H1 (cell line): Measurements from ENCODE around the gene MRGPRE. TPM values are rescaled to one million over a fixed set of nuclear protein-coding genes. Genes with fewer than 3 reads are reported as not detected.

Experiments used
- CTCF ChIA-PET: fragments of 300-600 bp; sonication (Branson Sonifier 250); formaldehyde crosslinking; loops from one replicate; lab custom pipeline; 2021; ENCODE audit not compliant: partially characterized antibody; lab: Charles Lee
- POLR2A ChIA-PET: fragments of 300-600 bp; sonication (Branson Sonifier 250); formaldehyde crosslinking; loops from one replicate; lab custom pipeline; 2021; ENCODE audit warnings: inconsistent platforms; ENCODE audit not compliant: partially characterized antibody; lab: Charles Lee
- DNase-seq, 2 experiments: peaks; one replicate each; pipeline versions ENCODE4 v3.0.0 to v3.0.0-alpha.2; 2010 to 2022; ENCODE audit warnings: low spot score in 2 of 2, low read depth in 1 of 2, mixed read lengths in 1 of 2
- FAIRE-seq: peaks from 2 replicates; lab custom pipeline; 2011; peaks lifted over from hg19 to GRCh38; lab: Jason Lieb, UNC
- H2AFZ ChIP-seq: 2 replicates; pipeline ENCODE4 v1.8.1; 2012; ENCODE audit warnings: low read length, inconsistent platforms
- H2AK5ac ChIP-seq: 2 replicates; pipeline ENCODE4 v1.6.1; 2013; ENCODE audit warnings: low read depth, low read length
- H2BK120ac ChIP-seq: replicated peaks from 2 replicates; pipeline ENCODE3; 2013; ENCODE audit warnings: low read depth, low read length, inconsistent platforms
- H2BK12ac ChIP-seq: 2 replicates; pipeline ENCODE4 v1.6.1; 2013; ENCODE audit warnings: low read depth, low read length
- H2BK15ac ChIP-seq: 2 replicates; pipeline ENCODE4 v1.6.1; 2013; ENCODE audit warnings: low read length
- H2BK20ac ChIP-seq: 2 replicates; pipeline ENCODE4 v1.6.1; 2013; ENCODE audit warnings: low read length
- H2BK5ac ChIP-seq: 2 replicates; pipeline ENCODE4 v1.6.1; 2013; ENCODE audit warnings: low read depth, low read length
- H3K14ac ChIP-seq: 2 replicates; pipeline ENCODE4 v1.6.1; 2013; ENCODE audit warnings: inconsistent platforms; ENCODE audit not compliant: insufficient read length
- H3K18ac ChIP-seq: 2 replicates; pipeline ENCODE4 v1.6.1; 2013; ENCODE audit warnings: low read length; ENCODE audit errors: extremely low read depth
- H3K23ac ChIP-seq: 2 replicates; pipeline ENCODE4 v1.6.1; 2013; ENCODE audit warnings: inconsistent platforms; ENCODE audit not compliant: insufficient read length
- H3K23me2 ChIP-seq: 2 replicates; pipeline ENCODE4 v1.6.1; 2013; ENCODE audit warnings: low read depth, low read length
- H3K27ac ChIP-seq: 2 replicates; pipeline ENCODE4 v1.6.1; 2011; ENCODE audit warnings: low read depth, low read length, inconsistent platforms
- H3K27me3 ChIP-seq, 4 experiments: replicated peaks in 1 of 4; 1 replicate in 1 of 4; 2 replicates in 3 of 4; pipeline versions ENCODE4 v1.6.1 to v1.8.1; 2011 to 2013; ENCODE audit warnings: low read length in 3 of 4, mild to moderate bottlenecking in 3 of 4, inconsistent platforms in 2 of 4, mixed read lengths in 2 of 4, moderate library complexity in 1 of 4; ENCODE audit not compliant: control insufficient read depth in 3 of 4, insufficient read depth in 3 of 4; ENCODE audit errors: extremely low read depth in 1 of 4
- H3K36me3 ChIP-seq, 4 experiments: 2 replicates each; pipeline versions ENCODE4 v1.6.1 to v1.8.1; 2011 to 2013; ENCODE audit warnings: mild to moderate bottlenecking in 4 of 4, low read length in 3 of 4, moderate library complexity in 2 of 4, control low read depth in 1 of 4, inconsistent platforms in 1 of 4; ENCODE audit not compliant: insufficient read depth in 4 of 4, control insufficient read depth in 2 of 4
- H3K4ac ChIP-seq: replicated peaks from 2 replicates; pipeline ENCODE3; 2013; ENCODE audit warnings: low read length, low read depth, mixed read lengths, inconsistent platforms; ENCODE audit not compliant: insufficient read length
- H3K4me1 ChIP-seq, 4 experiments: replicated peaks in 1 of 4; 1 replicate in 1 of 4; 2 replicates in 3 of 4; pipeline versions ENCODE4 v1.6.1 to v1.8.1; 2011 to 2013; ENCODE audit warnings: low read length in 3 of 4, inconsistent platforms in 2 of 4, mixed read lengths in 1 of 4; ENCODE audit not compliant: insufficient read depth in 4 of 4, control insufficient read depth in 3 of 4
- H3K4me2 ChIP-seq, 2 experiments: 2 replicates each; pipeline versions ENCODE4 v1.6.1 to v1.8.1; 2011 to 2013; ENCODE audit warnings: low read depth in 2 of 2, low read length in 2 of 2, control low read depth in 1 of 2, inconsistent platforms in 1 of 2, mild to moderate bottlenecking in 1 of 2; ENCODE audit not compliant: insufficient read depth in 1 of 2
- H3K4me3 ChIP-seq, 4 experiments: fragments of 200-600, 300-600 bp in 1 of 4; sonication (generic), shearing (Covaris generic), sonication (Bioruptor Twin) in 1 of 4; 2 replicates each; pipeline versions ENCODE4 v1.5.1 to v1.8.1; 2011 to 2016; ENCODE audit warnings: low read length in 4 of 4, low read depth in 3 of 4, control low read depth in 2 of 4, inconsistent platforms in 2 of 4, mild to moderate bottlenecking in 2 of 4, mixed read lengths in 1 of 4, moderate library complexity in 1 of 4; ENCODE audit not compliant: insufficient read depth in 2 of 4; ENCODE audit errors: extremely low read depth in 1 of 4
- H3K56ac ChIP-seq: replicated peaks from 2 replicates; pipeline ENCODE3; 2013; ENCODE audit warnings: low read depth, mild to moderate bottlenecking, mixed read lengths, low read length, inconsistent platforms; ENCODE audit not compliant: insufficient read length
- H3K79me1 ChIP-seq: 2 replicates; pipeline ENCODE4 v1.6.1; 2013; ENCODE audit warnings: low read depth, low read length, control low read depth
- H3K79me2 ChIP-seq, 2 experiments: 2 replicates each; pipeline versions ENCODE4 v1.6.1 to v1.8.1; 2012 to 2013; ENCODE audit warnings: low read length in 2 of 2, mild to moderate bottlenecking in 2 of 2, inconsistent platforms in 1 of 2; ENCODE audit not compliant: insufficient read depth in 2 of 2, control insufficient read depth in 1 of 2
- H3K9ac ChIP-seq, 4 experiments: replicated peaks in 1 of 4; 1 replicate in 1 of 4; 2 replicates in 3 of 4; pipeline versions ENCODE4 v1.6.1 to v1.8.1; 2011 to 2013; ENCODE audit warnings: low read depth in 3 of 4, low read length in 3 of 4, control low read depth in 2 of 4, mild to moderate bottlenecking in 2 of 4, moderate library complexity in 2 of 4, inconsistent platforms in 1 of 4; ENCODE audit errors: extremely low read depth in 1 of 4
- H3K9me3 ChIP-seq, 2 experiments: 2 replicates each; pipeline versions ENCODE4 v1.6.1 to v1.8.1; 2012 to 2013; ENCODE audit warnings: mild to moderate bottlenecking in 2 of 2, moderate library complexity in 2 of 2, control low read depth in 1 of 2, inconsistent platforms in 1 of 2, low read depth in 1 of 2, low read length in 1 of 2, mixed read lengths in 1 of 2; ENCODE audit not compliant: insufficient read depth in 2 of 2
- H4K20me1 ChIP-seq, 2 experiments: replicated peaks in 1 of 2; 2 replicates each; pipeline versions ENCODE3 to v1.8.1; 2011 to 2013; ENCODE audit warnings: inconsistent platforms in 2 of 2, low read length in 2 of 2, mild to moderate bottlenecking in 1 of 2; ENCODE audit not compliant: insufficient read depth in 2 of 2, control insufficient read depth in 1 of 2
- H4K5ac ChIP-seq: 2 replicates; pipeline ENCODE4 v1.6.1; 2013; ENCODE audit warnings: low read length, low read depth, mixed read lengths, inconsistent platforms; ENCODE audit not compliant: insufficient read length
- H4K8ac ChIP-seq: 2 replicates; pipeline ENCODE4 v1.8.0; 2013; ENCODE audit warnings: mild to moderate bottlenecking, moderate library complexity, low read length, inconsistent platforms; ENCODE audit not compliant: insufficient read depth; ENCODE audit errors: extremely low read depth
- H4K91ac ChIP-seq: replicated peaks from 2 replicates; pipeline ENCODE3; 2013; ENCODE audit warnings: low read length, mixed read lengths, inconsistent platforms; ENCODE audit not compliant: insufficient read length
- KDM1A ChIP-seq: fragments of 200-600, 300-600 bp; sonication (generic); IDR thresholded peaks from 2 replicates; pipeline ENCODE4 v1.7.1; 2016; ENCODE audit warnings: mild to moderate bottlenecking, low read length, borderline replicate concordance
- YY1 ChIP-seq: IDR thresholded peaks from 2 replicates; pipeline ENCODE4 v1.6.1; 2011; ENCODE audit warnings: low read depth, mild to moderate bottlenecking, low read length
- WGBS, 2 experiments: shearing (Covaris generic) in 1 of 2; methylation state at CpG; one replicate each; pipeline versions ENCODE4 v1.1.6 to v1.1.7; 2013 to 2015; ENCODE audit warnings: low lambda C conversion rate in 2 of 2, mixed read lengths in 2 of 2, inconsistent platforms in 1 of 2, low coverage in 1 of 2, missing lambda C conversion rate in 1 of 2; ENCODE audit not compliant: insufficient replicate concordance in 2 of 2, insufficient coverage in 1 of 2, insufficient read length in 1 of 2; ENCODE audit errors: extremely low coverage in 1 of 2, missing lambda C conversion rate in 1 of 2; 5-methylcytosine and 5-hydroxymethylcytosine counted together
- polyA plus RNA-seq, 7 experiments: library from polyadenylated mRNA; depleted of rRNA in 3 of 7; stranded (reverse) in 5 of 7; unstranded in 2 of 7; fragments of >200 nt in 5 of 7; fragments of 200-250 nt in 2 of 7; gene quantifications; 1 replicate in 5 of 7; 2 replicates in 1 of 7; 4 replicates in 1 of 7; pipeline versions ENCODE4 v1.2.1 to v1.2.3, GENCODE V29; 2011 to 2013; ENCODE audit warnings: missing spikeins in 2 of 7, mixed read lengths in 2 of 7
- total RNA-seq: library from RNA; stranded (reverse); fragmentation: NEBNext Ultra II Directional; extraction: Animal tissue kit (Norgen Biotek cat#: 25700); gene quantifications from 2 replicates; pipeline ENCODE4 v1.2.1, GENCODE V29; 2021

MRGPRE gene
- total and polyA plus RNA-seq, 2 of the 8 experiments (the other 6 are each of a cell fraction or from before 2014, with no cell fraction given), result not detected

DNA sequence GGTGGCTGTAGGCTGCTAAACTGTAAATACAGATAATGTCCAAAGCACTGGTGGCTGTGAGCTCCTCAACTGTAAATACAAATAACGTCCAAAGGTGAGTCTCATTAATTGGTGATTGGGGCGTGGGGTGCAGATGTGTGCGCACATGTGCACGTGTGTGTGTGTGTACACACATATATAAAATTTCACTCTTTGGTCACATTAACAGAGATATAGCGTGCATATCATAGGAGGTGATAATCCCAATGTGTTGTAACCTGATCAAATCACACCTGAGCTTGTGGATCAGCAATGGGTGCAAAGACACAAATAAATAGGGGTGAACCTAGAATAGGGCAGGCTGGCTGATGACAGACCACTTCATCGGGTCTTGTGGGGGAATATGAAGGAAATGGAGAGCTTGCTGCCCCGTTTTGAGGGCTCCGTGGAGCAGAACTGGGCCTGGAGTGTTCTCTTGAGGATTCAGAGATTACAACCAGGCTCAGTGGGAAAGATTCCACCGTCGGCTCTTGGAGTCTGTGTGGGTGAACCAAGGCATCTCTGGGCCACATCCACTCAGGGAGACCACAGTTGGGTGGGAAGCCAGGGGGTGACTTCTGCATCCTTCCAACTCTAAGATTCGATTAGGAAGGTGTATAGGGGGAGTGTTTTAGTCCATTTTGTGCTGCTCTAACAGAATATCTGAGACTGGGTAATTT is 42.2 kb downstream of the MRGPRE start:
- no peaks in the 10 kb centered on the region for H3K79me2 ChIP-seq
- peaks cover 5 to 23% (median 11%) of the 10 kb centered on the region in 4 experiments for H3K4me1 ChIP-seq
- H2BK15ac ChIP-seq, result peak overlapping the region; percentile 98; the same call in 1 of the 2 replicates
- H4K8ac ChIP-seq, result no peak overlapping the region
- H3K9ac ChIP-seq, result no peak overlapping the region
- FAIRE-seq (no peak), DNase-seq (peak in 1 of 2 experiments; percentile 35)
- no peaks in the 10 kb centered on the region for H3K27me3 ChIP-seq
- no peak overlapping the region for H3K56ac ChIP-seq
- H2BK20ac ChIP-seq, result peak overlapping the region; percentile 74
- WGBS, 2 experiments, result 88% methylated on average over 11 of the region's 11 CpGs; no CpG with 5 or more reads in 1 of the 2 experiments
- ChIA-PET CTCF (interaction anchor here (1.0 to 1.8 kb wide), 8 partner anchors 12 to 99 kb away, joined by 3 to 6 read pairs (median 4); no protein-coding TSS in a partner anchor), POLR2A (interaction anchor here (1.0 to 1.8 kb wide), 2 partner anchors 9 to 12 kb away, joined by 3 to 6 read pairs; no protein-coding TSS in a partner anchor)
- H3K23me2 ChIP-seq, result peaks cover 3% of the 10 kb centered on the region
- peak overlapping the region in 2 of 4 experiments; percentile 17 to 43; a peak in 1 of 8 replicates for H3K4me3 ChIP-seq
- peak overlapping the region; percentile 80 for H3K18ac ChIP-seq
- H4K5ac ChIP-seq, result peak overlapping the region; percentile 87
- no peaks in the 10 kb centered on the region for H3K36me3 ChIP-seq
- H3K23ac ChIP-seq, result no peak overlapping the region
- no peak overlapping the region for H3K14ac ChIP-seq
- 0 out of 4 replicates have a peak, but pooled peaks cover 0 to 2% of the 10 kb centered on the region in 2 experiments for H3K9me3 ChIP-seq
- peak overlapping the region; percentile 78; the same call in 1 of the 2 replicates for H2BK12ac ChIP-seq
- peak overlapping the region; percentile 11 for H3K4ac ChIP-seq
- H2BK120ac ChIP-seq, result peak overlapping the region; percentile 47
- TF ChIP-seq YY1, result no peak
- peak; percentile 96 for TF ChIP-seq KDM1A
- peak overlapping the region; percentile 96; the same call in 1 of the 2 replicates for H2BK5ac ChIP-seq
- H4K91ac ChIP-seq, result peak overlapping the region; percentile 75
- H2AFZ ChIP-seq, result no peak overlapping the region
- peak overlapping the region; percentile 87; the same call in 1 of the 2 replicates for H2AK5ac ChIP-seq
- no peaks in the 10 kb centered on the region for H4K20me1 ChIP-seq
- no peaks in the 10 kb centered on the region for H3K79me1 ChIP-seq
- H3K4me2 ChIP-seq, result peak overlapping the region; percentile 59 to 61; a peak in 3 of 4 replicates
- no peak overlapping the region for H3K27ac ChIP-seq
